PC-9 (cell line): ENCODE results near the gene FAM53A. TPM values are rescaled to one million over a fixed set of nuclear protein-coding genes. Genes with fewer than 3 reads are reported as not detected.

Experiments
- BruUV-seq: library from RNA; stranded (reverse); fragments of 400-500 nt; replicated peaks from 2 replicates; lab custom pipeline; 2021; lab: Mats Ljungman, UMichigan
- CTCF ChIA-PET: fragments of 300-600 bp; sonication (Branson Sonifier 250); formaldehyde crosslinking; loops from one replicate; lab custom pipeline; 2022; ENCODE audit warnings: antibody characterized with exemption; lab: Charles Lee
- POLR2A ChIA-PET: fragments of 300-600 bp; sonication (Branson Sonifier 250); formaldehyde crosslinking; loops from one replicate; lab custom pipeline; 2022; ENCODE audit warnings: antibody characterized with exemption; ENCODE audit not compliant: unreplicated experiment; lab: Charles Lee
- DNase-seq, 2 experiments: peaks; one replicate each; pipeline versions ENCODE4 v3.0.0 to v3.0.0-alpha.2; 2015 to 2022; ENCODE audit warnings: mixed read lengths in 1 of 2
- H2AFZ ChIP-seq: fragments of 200-600 bp; sonication (generic); 2 replicates; pipeline ENCODE4 v1.8.1; 2017; ENCODE audit warnings: antibody characterized with exemption
- H3F3A ChIP-seq: fragments of 200-600 bp; sonication (generic); 2 replicates; pipeline ENCODE4 v1.8.1; 2017; ENCODE audit warnings: antibody characterized with exemption, mild to moderate bottlenecking, low read depth; ENCODE audit not compliant: insufficient read depth
- H3K27ac ChIP-seq: fragments of 200-600 bp; sonication (generic); 2 replicates; pipeline ENCODE4 v1.6.1; 2016; ENCODE audit warnings: mixed run types
- H3K27me3 ChIP-seq: fragments of 200-600 bp; sonication (generic); 2 replicates; pipeline ENCODE4 v1.6.1; 2016; ENCODE audit warnings: low read depth, mixed run types; ENCODE audit not compliant: insufficient read depth
- H3K36me3 ChIP-seq: fragments of 200-600 bp; sonication (generic); 2 replicates; pipeline ENCODE4 v1.6.1; 2016; ENCODE audit warnings: low read depth, mixed run types
- H3K4me1 ChIP-seq: fragments of 200-600 bp; sonication (generic); replicated peaks from 2 replicates; pipeline ENCODE4 v1.6.1; 2016; ENCODE audit warnings: mixed run types; ENCODE audit not compliant: insufficient read depth
- H3K4me2 ChIP-seq: fragments of 200-600 bp; sonication (generic); 2 replicates; pipeline ENCODE4 v1.6.1; 2017; ENCODE audit warnings: mixed run types
- H3K4me3 ChIP-seq: fragments of 200-600 bp; sonication (generic); 2 replicates; pipeline ENCODE4 v1.6.1; 2016; ENCODE audit warnings: mixed run types
- H3K79me2 ChIP-seq: fragments of 200-600 bp; sonication (generic); 2 replicates; pipeline ENCODE4 v1.6.1; 2017; ENCODE audit warnings: low read depth, mixed run types
- H3K9me2 ChIP-seq: fragments of 200-600 bp; sonication (generic); 2 replicates; pipeline ENCODE4 v1.8.1; 2017; ENCODE audit warnings: mild to moderate bottlenecking; ENCODE audit not compliant: insufficient read depth
- H3K9me3 ChIP-seq: fragments of 200-600 bp; sonication (generic); 2 replicates; pipeline ENCODE4 v1.8.1; 2016; ENCODE audit warnings: low read depth; ENCODE audit not compliant: insufficient read depth
- H4K20me1 ChIP-seq: fragments of 200-600 bp; sonication (generic); 2 replicates; pipeline ENCODE4 v1.8.1; 2017; ENCODE audit not compliant: insufficient read depth
- CTCF ChIP-seq: fragments of 200-600 bp; sonication (generic); conservative IDR thresholded peaks from 2 replicates; pipeline ENCODE4 v1.6.1; 2017; ENCODE audit warnings: mixed run types, antibody characterized with exemption, mild to moderate bottlenecking, moderate library complexity
- EZH2 ChIP-seq: fragments of 200-600 bp; sonication (generic); IDR thresholded peaks from 2 replicates; pipeline ENCODE4 v1.8.0; 2017; ENCODE audit warnings: antibody characterized with exemption, low read depth
- intact Hi-C: fragments of 100-400 bp; cut with micrococcal nuclease; formaldehyde crosslinking; loops from one replicate; pipeline ENCODE4 v1.10.0; 2022; ENCODE audit not compliant: unreplicated experiment
- total RNA-seq: library from RNA; stranded (reverse); gene quantifications from 2 replicates; pipeline ENCODE4 v1.2.3, GENCODE V29; 2021

Gene FAM53A
- total RNA-seq, 1 experiment from 2014 or later = 4.0 TPM

DNA sequence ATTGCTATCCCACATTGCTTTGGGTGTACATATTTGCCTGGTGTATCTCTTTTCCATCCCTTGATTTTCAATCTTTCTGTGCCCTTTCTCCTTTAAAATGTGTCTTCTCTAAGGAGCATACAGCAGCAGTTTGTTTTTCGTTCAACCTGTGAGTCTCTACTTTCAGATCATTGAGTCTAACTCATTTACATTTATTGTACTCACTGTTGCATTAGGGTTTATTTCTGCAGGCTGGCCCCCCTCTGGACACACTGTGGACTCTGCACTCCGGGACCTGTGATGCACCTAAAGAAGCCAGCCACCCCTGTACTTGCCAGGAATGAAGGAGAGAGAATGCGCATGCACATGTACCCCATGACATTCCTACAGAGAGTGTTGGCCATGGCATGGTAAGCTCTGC, 93.0 kb downstream of the FAM53A start:
- no peaks in the 10 kb centered on the region for H4K20me1 ChIP-seq
- H3F3A ChIP-seq = no peaks in the 10 kb centered on the region
- no peak for TF ChIP-seq EZH2
- TF ChIP-seq CTCF = no peak
- H3K36me3 ChIP-seq = no peaks in the 10 kb centered on the region
- no peak overlapping the region for H2AFZ ChIP-seq
- H3K4me3 ChIP-seq = no peak overlapping the region
- ChIA-PET POLR2A (no interaction called here), CTCF (no interaction called here)
- H3K4me2 ChIP-seq = no peak overlapping the region
- no peaks in the 10 kb centered on the region for H3K79me2 ChIP-seq
- no peaks in the 10 kb centered on the region for H3K9me2 ChIP-seq
- no peaks in the 10 kb centered on the region for H3K4me1 ChIP-seq
- no peaks in the 10 kb centered on the region for H3K9me3 ChIP-seq
- H3K27me3 ChIP-seq = peaks cover 87% of the 10 kb centered on the region
- intact Hi-C loops = no loop called here
- DNase-seq = no peak
- no peak overlapping the region for H3K27ac ChIP-seq
- BruUV-seq = no TSS peak

- Histone ChIP-seq H3K36me3 (no peaks in the 10 kb centered on the region), H3K79me2 (no peaks in the 10 kb centered on the region), H3K27ac (no peak overlapping the region), H3F3A (no peaks in the 10 kb centered on the region), H3K4me3 (no peak overlapping the region), H3K9me2 (no peaks in the 10 kb centered on the region), H3K4me2 (no peak overlapping the region), H4K20me1 (no peaks in the 10 kb centered on the region), H3K9me3 (no peaks in the 10 kb centered on the region), H3K4me1 (no peaks in the 10 kb centered on the region), H3K27me3 (peaks cover 88% of the 10 kb centered on the region), H2AFZ (no peak overlapping the region)
- intact Hi-C loops = no loop called here
- ChIA-PET CTCF (no interaction called here), POLR2A (no interaction called here)
- BruUV-seq = no TSS peak
- TF ChIP-seq CTCF = no peak
- TF ChIP-seq EZH2 = no peak
- DNase-seq = no peak
These were observed 93.9 kb downstream of the FAM53A start for GRCh38 chr4:1590244-1590643.

Other genes with a start within 250 kb of the FAM53A start
- gene SLBP, start 28.0 kb upstream of the FAM53A start, total RNA-seq = 61.7 and 63.4 TPM in 2 replicates
- gene TMEM129, start 37.0 kb upstream of the FAM53A start, total RNA-seq = 41.2 and 52.5 TPM in 2 replicates
- gene TACC3, start 37.2 kb upstream of the FAM53A start, total RNA-seq = 134 TPM in 2 replicates
- gene FGFR3, start 109.0 kb upstream of the FAM53A start, total RNA-seq = 8.2 and 10.6 TPM in 2 replicates
- gene LETM1, start 171.8 kb upstream of the FAM53A start, total RNA-seq = 44.5 and 58.9 TPM in 2 replicates
- gene NSD2, start 187.1 kb upstream of the FAM53A start, total RNA-seq = 176 and 186 TPM in 2 replicates